GM21529 (cell line): ENCODE data around the gene IKZF4.
"Not testable (repeated sequence)": the region's sequence is repeated elsewhere in the genome, so short reads cannot be mapped to it uniquely, and the experiment has no call there.

Experiments used
- ATAC-seq: cut with Tn5 transposase; IDR thresholded peaks from one replicate; pipeline ENCODE4 v1.9.1; 2021; ENCODE audit not compliant: unreplicated experiment

The IKZF4 gene

DNA sequence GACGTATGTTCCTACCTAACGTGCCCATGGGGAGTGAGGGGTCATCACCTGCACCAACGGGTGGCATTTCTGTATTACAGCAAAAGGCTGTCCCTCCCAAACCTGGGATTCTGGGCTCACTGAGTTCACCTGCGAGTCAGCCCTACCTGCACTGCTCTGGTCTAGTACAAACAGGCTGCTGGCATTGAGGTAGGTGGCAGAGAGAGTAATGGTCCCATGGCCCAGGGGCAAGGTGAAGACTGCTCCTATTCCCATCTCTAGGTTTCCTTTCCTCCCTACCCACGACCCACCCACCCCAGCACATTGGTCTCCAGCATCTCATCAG, 23.3 kb upstream of the IKZF4 start:
- ATAC-seq = no peak

DNA sequence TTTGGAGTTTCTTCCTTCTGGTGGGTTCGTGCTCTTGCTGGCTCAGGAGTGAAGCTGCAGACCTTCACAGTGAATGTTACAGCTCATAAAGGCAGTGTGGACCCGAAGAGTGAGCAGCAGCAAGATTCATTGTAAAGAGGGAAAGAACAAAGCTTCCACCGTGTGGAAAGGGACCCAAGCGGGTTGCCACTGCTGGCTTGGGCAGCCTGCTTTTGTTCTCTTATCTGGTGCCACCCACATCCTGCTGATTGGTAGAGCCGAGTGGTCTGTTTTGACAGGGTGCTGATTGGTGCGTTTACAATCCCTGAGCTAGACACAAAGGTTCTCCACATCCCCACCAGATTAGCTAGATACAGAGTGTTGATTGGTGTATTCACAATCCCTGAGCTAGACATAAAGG, 21.3 kb upstream of the IKZF4 start:
- not testable (repeated sequence) for ATAC-seq

DNA sequence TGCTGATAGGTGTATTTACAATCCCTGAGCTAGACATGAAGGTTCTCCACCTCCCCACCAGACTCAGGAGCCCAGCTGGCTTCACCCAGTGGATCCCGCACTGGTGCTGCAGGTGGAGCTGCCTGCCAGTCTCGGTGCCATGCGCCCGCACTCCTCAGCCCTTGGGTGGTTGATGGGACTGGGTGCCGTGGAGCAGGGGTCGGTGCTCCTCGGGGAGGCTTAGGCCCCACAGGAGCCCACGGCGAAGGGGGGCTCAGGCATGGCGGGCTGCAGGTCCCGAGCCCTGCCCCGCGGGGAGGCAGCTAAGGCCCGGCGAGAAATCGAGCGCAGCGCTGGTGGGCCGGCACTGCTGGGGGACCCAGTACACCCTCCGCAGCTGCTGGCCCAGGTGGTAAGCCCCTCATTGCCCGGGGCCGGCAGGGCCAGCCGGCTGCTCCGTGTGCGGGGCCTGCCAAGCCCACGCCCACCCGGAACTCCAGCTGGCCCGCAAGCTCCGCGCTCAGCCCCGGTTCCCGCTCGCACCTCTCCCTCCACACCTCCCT, 20.8 kb upstream of the IKZF4 start:
- ATAC-seq = not testable (repeated sequence)

DNA sequence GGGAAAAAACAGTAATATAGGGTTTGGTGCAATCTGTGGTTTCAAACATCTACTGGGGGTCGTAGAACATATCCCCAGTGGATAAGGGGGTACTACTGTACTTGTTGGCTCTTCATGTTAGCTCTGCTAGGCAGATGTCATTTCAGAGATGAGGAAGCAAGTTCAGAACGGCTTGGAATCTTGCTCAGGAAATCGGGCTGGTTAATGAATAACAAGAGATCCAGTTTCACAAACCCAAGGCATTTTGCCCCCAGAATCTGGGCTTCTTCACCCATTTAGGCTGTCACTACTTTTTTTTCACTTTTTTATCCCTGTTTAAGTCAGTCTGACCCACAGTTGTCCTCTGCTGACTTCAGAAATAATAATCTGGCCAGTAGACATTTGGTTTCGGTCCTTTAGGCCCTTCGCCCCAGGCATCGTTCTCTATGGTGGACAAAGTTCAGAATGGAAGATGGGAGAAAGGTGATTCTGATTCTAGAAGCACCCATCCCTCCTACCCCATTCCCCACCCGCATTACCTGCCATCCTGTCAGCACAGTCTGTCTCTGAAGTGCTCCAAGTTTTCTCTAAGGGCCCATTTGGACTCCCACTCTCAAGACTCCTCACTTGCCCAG, 19.2 kb upstream of the IKZF4 start:
- ATAC-seq = no peak

DNA sequence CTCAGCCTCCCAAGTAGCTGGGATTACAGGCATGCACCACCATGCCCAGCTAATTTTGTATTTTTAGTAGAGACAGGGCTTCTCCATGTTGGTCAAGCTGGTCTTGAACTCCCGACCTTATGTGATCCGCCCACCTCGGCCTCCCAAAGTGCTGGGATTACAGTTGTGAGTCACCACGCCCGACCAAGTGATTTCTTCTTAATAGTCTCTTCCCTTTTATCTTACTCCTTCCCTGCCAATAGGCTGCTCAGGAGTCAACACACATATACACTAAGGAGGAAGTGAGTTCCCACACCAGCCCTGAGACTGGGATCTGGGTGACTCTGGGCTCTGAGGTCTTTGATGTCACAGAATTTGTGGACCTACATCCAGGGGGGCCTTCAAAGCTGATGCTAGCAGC, 17.5 kb upstream of the IKZF4 start:
- not testable (repeated sequence) for ATAC-seq

DNA sequence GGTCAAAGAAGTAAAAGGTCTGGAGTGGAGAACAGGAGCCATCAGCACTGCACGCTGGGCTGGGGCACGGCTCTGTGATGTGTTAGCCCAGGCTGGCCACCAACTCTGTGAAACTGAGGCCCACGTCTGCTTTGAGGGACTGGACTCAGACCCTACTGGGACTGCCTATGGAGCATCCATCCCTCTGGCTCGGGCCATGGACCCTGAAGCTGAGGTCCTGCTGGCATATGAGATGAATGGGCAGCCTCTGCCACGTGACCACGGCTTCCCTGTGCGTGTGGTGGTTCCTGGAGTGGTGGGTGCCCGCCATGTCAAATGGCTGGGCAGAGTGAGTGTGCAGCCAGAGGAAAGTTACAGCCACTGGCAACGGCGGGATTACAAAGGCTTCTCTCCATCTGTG, 16.6 kb upstream of the IKZF4 start:
- no peak for ATAC-seq

DNA sequence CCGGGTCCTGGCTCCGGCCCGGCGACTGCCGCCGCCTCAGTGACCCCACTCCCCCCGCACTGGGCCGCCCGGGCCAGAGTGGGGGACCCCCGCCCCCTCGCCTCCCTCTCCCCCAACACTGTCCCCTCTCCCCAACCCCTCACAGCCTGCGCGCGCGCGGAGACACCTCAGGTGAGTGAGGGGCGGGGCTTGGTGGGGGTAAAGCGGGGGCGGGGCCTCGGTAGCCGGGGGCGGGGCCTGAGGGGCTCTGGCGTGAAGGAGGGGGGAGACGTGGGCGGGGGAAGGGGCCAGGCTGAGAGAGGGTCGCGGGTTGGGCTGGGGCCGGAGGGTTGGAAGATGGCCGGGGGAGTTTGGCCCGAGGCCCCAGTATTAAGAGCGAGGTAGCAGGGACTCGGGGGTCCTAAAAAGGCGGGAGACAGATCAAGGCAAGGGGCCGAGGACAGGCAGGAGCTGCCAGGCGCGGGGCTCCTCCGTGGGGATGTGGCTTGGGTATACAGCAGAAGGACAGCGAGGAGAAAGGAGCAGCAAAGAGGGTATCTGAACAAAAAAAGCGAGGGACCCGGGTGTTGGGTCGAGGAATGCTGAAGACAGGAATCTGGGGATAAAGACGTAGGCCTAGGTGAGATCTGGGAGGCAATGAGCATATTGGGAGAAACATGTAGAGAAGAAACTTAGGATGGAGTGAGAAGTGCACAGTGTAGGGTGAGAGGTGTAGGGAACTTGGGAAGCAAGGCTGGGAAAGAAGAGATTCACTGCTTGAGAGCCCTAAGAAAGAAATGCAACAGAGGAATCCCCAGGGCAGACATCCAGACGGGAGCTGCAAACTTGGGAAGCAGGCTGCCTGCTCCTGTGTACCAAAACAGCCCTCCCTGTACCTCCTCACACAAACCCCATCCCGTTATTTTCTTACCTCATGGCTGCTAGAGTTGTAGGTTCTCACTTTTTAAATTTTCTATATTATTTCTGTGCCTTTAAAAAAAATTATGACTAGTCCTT, 13.0 kb upstream of the IKZF4 start:
- ATAC-seq = peak; percentile 45

DNA sequence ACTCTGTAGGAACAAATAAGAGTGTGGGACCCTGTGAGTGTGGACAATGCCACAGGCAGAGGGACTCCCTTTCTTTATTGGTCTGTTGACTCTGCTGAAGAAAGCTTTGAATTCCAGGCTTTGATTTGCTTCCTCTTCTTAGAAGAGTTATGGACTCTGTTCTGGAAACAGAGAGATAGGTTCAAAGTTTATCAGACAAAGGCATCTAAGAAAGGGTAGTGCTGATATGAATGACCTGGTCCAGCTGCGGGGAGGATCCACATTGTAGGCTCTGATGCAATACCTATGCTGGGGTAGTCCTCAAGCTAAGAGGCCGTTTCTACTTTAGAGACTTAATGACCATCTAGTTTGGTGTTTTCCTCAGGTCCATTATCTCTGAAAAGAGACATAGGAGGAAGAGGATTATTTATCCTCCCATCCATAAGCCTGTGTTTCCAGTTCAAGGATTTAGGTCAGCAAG, 10.7 kb upstream of the IKZF4 start:
- ATAC-seq = no peak

DNA sequence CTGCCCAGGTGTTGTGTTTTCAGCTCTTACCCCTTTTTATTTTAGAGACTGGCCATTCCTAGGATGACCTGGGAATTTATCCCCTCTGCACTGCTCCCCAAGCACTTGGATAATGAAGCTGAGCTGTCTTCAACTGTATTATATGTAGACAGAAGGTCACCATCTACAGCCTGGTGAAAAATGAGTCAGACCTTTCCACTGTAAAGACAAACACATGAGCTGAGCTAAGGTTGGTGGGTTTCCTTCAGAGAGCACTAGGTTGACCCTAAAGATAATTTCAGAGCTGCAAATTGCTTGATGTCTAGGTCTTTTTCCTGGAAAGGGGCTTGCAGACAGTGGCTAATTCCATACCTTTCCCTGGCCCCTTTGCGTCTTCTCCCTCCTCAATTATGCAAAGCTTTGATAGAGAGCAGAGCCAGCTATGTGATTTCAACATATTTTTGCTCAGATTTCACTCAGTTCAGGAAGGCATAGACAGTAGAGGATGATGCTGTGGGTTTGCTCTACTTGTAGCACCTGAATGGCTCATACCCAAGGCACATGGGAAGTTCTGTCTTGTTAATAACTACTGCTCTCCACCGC, 9.2 kb upstream of the IKZF4 start:
- no peak for ATAC-seq

DNA sequence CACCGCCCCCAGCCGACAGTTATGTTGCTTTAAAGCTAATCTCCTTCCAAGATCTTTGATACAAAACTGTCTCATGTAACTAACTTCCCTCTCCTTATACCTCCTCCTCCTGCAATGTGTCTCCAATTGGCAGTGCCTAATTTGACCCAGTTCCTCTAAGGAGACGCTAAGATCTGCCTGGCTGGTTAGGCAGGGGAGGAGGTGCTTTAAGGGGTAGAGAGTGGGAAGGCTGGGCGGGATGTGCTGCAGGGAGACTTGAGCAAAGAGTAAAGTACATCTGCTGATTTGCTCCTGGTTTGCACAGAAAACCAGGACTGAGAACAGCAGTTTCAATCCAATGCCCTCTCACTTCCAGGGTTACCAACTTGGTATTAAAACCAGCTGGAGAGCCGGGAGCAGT, 7.4 kb upstream of the IKZF4 start:
- ATAC-seq = no peak

DNA sequence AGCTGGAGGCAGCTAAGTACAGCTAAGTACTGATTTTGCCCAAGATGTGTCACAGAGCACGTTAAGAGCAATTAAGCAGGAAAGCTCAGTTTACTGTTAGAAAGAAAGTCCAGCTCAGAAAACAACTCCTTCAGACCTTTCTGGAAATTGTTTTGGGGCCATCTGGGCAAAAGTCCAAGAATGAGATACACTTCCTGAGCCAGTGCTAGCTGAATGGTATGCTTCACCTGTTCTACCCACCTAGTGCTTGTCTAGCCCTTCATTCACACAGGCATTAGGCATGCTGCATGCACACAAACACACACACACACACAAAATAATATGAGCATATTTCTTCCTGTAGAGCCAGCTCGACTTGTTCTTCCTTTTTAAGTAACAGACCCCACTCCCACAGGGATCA, 6.6 kb upstream of the IKZF4 start:
- ATAC-seq = no peak

DNA sequence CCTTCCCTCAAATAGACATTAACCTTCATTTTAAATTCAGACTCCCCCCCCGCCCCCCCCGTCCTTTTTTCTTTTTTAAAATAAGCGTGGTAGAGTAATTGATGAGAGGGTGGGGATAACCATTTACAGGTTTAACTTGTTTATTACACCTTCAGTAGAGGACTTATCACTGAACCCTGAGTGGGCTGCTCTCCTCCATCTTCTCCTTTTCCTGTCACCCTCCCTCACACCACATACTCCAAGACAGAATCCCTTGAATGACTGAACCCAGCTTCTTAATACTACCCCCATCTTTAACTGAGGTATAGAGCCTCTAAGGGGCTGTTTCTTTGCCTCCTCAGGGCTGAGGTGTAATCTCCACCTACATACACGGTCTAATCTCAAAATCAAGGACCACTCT, 3.7 kb upstream of the IKZF4 start:
- ATAC-seq = no peak

DNA sequence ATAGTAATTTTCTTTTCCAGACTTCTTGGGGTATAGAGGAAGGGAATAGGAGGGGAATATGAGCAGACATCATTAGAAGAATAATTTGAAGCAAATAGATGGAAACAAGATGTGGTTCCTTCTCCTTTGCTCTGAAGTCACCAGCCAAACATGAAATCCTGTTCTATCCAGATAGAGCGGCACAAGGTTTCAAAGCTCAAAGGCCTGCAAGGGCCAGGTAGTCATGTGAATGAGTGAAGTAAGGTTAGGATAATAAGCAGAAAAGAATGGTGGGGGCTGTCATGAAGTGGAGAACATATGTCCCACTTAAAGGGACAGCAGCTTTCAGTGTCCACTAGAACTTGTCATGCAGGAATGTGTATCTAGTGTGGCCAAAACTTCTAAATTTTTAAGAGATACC, 2.5 kb upstream of the IKZF4 start:
- ATAC-seq = no peak

DNA sequence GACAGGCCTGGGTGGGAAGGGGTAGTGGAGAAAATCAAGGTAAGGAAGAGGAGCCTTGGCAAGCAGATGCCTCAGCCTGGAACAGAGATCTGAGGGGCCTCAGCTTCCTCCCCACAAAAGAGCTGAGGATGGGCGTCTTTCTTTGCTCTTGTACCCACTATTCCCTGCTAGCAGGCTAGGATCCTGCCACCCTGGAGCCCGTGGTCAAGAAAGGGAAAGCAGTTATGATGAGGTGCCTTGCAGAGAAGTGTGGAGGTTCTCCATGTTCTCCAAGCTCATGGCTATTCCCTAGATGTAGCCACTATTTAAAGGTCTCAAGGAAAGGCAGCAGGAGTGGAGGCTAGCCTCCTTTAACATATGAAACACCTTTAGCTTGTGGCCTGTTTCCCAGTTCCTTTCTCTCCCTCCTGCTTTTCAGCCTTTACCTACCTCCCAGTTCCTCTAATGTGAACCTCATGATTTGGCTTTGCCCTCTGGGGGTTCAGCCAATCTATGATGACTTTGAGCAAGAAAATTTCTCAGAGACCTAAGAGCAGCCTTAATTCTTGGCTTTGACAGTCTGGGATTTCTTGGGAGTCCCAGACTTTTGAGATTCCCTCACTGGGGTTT, 1.1 kb downstream of the IKZF4 start:
- no peak for ATAC-seq

DNA sequence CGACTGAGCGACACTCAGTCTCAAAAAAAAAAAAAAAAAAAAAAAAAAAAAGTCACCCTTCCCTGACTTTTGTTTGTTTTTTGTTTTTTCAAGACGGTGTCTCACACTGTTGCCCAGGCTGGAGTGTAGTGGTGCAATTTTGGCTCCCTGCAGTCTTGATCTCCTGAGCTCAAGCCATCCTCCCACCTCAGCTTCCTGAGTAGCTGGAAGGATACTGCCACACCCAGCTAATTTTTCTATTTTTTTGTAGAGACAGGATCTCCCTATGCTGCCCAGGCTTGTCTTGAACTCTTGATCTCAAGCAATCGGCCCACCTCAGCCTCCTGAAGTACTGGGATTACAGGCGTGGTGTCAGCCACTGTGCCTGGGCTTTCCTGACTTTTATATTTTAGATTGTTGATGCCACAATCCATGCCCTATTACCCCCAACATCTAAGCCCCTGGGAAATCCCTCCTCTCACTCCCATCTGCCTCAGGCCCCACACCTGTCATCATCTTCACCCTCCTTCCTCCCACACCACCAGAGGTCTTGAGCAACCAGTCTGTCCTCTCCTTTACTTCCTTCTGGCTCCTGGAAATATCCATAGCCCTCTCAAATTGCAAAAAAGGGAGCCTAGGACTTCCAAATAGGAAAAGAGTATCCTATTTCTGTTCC, 7.8 kb downstream of the IKZF4 start:
- ATAC-seq = no peak

DNA sequence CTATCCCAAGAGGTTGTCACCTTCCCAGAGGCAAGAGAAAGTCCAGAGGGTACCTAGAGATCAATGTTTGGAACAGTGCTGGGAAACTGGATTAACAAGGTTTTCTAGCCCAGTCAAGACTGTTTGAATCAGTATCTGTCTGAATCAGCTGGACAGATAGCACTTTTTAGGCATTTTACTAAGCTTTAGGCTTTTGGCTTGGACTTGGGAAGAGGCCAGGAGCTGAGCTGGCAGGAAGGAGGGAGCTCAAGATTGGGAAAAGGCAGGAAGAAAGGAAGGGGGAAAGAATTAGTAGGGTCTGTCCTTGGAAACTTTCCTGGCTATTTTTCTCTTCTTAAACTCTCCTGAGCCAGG, 8.3 kb downstream of the IKZF4 start:
- ATAC-seq = no peak

DNA sequence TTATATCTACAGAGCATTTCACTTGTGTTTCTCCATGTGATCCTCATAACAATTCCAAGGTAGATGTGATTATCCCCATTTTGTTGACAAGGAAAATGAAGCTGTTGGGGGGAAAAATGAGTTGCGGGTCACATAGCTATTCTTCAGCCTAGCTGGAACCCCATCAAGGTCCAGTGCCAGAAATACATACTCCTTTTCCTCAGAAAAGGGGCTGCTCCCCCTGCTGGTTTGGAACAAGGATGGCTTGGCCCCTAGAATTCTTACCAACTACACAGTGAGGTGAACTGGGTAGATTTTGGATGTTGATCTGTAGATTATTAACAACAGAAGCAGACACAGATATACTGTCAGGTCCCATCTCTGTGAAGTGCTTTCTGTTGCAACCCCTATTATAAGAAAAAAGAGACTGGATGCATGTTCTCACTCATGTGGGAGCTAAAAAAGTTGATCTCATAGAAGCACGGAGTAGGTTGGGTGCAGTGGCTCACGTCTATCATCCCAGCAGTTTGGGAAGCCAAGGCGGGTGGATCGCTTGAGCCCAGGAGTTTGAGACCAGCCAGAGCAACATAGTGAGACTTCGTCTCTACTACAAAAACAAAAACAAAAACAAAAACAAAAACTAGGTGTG, 8.9 kb downstream of the IKZF4 start:
- no peak for ATAC-seq

DNA sequence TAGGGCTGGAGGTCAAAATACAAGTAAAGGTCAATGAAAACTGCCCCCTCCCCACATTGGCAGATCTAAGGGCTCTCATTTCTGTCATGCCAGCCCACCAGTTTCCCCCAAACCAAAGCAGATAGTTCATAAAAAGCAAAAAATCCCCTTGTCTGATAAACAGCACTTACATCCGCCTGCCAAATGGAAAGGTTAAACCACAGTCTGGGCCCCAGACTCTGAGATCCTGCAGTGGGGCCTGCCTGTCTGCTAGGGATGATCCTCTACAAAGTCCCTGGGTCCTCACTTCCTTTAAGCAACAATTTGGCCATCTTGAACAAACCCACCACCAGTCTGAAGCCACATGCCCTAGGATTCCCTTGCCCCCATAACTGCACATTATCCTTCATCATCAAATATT, 11.1 kb downstream of the IKZF4 start:
- no peak for ATAC-seq

DNA sequence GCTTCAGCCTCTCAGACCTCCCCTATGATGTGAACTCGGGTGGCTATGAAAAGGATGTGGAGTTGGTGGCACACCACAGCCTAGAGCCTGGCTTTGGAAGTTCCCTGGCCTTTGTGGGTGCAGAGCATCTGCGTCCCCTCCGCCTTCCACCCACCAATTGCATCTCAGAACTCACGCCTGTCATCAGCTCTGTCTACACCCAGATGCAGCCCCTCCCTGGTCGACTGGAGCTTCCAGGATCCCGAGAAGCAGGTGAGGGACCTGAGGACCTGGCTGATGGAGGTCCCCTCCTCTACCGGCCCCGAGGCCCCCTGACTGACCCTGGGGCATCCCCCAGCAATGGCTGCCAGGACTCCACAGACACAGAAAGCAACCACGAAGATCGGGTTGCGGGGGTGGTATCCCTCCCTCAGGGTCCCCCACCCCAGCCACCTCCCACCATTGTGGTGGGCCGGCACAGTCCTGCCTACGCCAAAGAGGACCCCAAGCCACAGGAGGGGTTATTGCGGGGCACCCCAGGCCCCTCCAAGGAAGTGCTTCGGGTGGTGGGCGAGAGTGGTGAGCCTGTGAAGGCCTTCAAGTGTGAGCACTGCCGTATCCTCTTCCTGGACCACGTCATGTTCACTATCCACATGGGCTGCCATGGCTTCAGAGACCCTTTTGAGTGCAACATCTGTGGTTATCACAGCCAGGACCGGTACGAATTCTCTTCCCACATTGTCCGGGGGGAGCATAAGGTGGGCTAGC, 13.9 kb downstream of the IKZF4 start:
- no peak for ATAC-seq

DNA sequence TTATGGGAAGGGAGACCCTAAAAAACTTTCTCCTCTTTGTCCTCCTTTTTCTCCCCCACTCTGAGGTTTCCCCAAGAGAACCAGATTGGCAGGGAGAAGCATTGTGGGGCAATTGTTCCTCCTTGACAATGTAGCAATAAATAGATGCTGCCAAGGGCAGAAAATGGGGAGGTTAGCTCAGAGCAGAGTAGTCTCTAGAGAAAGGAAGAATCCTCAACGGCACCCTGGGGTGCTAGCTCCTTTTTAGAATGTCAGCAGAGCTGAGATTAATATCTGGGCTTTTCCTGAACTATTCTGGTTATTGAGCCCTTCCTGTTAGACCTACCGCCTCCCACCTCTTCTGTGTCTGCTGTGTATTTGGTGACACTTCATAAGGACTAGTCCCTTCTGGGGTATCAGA, 16.3 kb downstream of the IKZF4 start:
- ATAC-seq = no peak
